Esophagus squamous epithelium (tissue), 5 donors: ENCODE measurements around the gene ITIH1. TPM values are rescaled to one million over a fixed set of nuclear protein-coding genes. Genes with fewer than 3 reads are reported as not detected.

ENCODE experiments used
- DNase-seq: peaks from one replicate; lab custom pipeline; 2025; lab: John Stamatoyannopoulos, UW
- H3K27ac ChIP-seq, 4 donors: fragments of 200-600 bp; sonication (generic); one replicate each; pipeline ENCODE4 v1.5.1; 2016 to 2019; ENCODE audit warnings: mild to moderate bottlenecking in 1 of 4
- H3K27me3 ChIP-seq, 4 donors: fragments of 200-600 bp; sonication (generic); 1 replicate in 3 of 4; 2 replicates in 1 of 4; pipeline versions ENCODE4 v1.5.1 to v1.6.0; 2017 to 2021; ENCODE audit warnings: antibody characterized with exemption in 1 of 4
- H3K36me3 ChIP-seq, 3 donors: fragments of 200-600 bp; sonication (generic); one replicate each; pipeline ENCODE4 v1.5.1; 2016 to 2019
- H3K4me1 ChIP-seq, 3 donors: fragments of 200-600 bp; sonication (generic); one replicate each; pipeline ENCODE4 v1.5.1; 2017 to 2019
- H3K4me3 ChIP-seq, 4 donors: fragments of 200-600 bp; sonication (generic); 1 replicate in 3 of 4; 2 replicates in 1 of 4; pipeline ENCODE4 v1.5.1; 2016 to 2019; ENCODE audit warnings: mild to moderate bottlenecking in 2 of 4, moderate library complexity in 1 of 4
- H3K9me3 ChIP-seq, 3 donors: fragments of 200-600 bp; sonication (generic); one replicate each; pipeline ENCODE4 v1.5.1; 2016 to 2019
- CTCF ChIP-seq, 6 experiments: fragments of 450-650 bp in 4 of 6; fragments of 200-600 bp in 2 of 6; sonication (generic) in 2 of 6; IDR thresholded peaks; one replicate each; pipeline ENCODE4 v1.5.1; 2016 to 2019; ENCODE audit warnings: antibody characterized with exemption in 6 of 6, mild to moderate bottlenecking in 4 of 6, moderate library complexity in 4 of 6
- POLR2A ChIP-seq, 4 donors: fragments of 450-650 bp; IDR thresholded peaks; one replicate each; pipeline ENCODE4 v1.6.1; 2017; ENCODE audit warnings: antibody characterized with exemption in 4 of 4, mild to moderate bottlenecking in 4 of 4, moderate library complexity in 3 of 4
- WGBS, 2 donors: methylation state at CpG; one replicate each; pipeline ENCODE4 v1.1.5; 2018; 5-methylcytosine and 5-hydroxymethylcytosine counted together
- intact Hi-C: fragments of 100-400 bp; cut with DNase I; formaldehyde crosslinking; loops from one replicate; pipeline ENCODE4 v1.15.0; 2022
- total RNA-seq, 4 donors: library from RNA; depleted of rRNA; stranded (reverse); fragments of >200 nt; gene quantifications; one replicate each; pipeline ENCODE4 v1.1.0, GENCODE V29; 2016
- donor health status: DM: yes; HTN: yes; CAD: no.

Gene ITIH1
- total RNA-seq, 4 donors from 2014 or later = not detected

GRCh38 chr3:52829482-52829881 lies 52.1 kb downstream of the ITIH1 start:
- no peak overlapping the region for H3K4me3 ChIP-seq
- H3K27me3 ChIP-seq = no peaks in the 10 kb centered on the region

GRCh38 chr3:52829906-52830463 lies 52.6 kb downstream of the ITIH1 start:
- no peak for TF ChIP-seq CTCF (IDR thresholded peaks at IDR 0.05)
- TF ChIP-seq POLR2A (IDR thresholded peaks at IDR 0.05) = no peak
- intact Hi-C loops = no loop called here
- 88 to 89% methylated on average over 6 to 9 of the region's 10 CpGs for WGBS, 2 donors
- H3K4me3 ChIP-seq = no peak overlapping the region
- H3K27me3 ChIP-seq = no peaks in the 10 kb centered on the region
- peaks cover 0 to 40% (median 19%) of the 10 kb centered on the region in 3 donors for H3K4me1 ChIP-seq
- H3K9me3 ChIP-seq = no peaks in the 10 kb centered on the region
- H3K36me3 ChIP-seq = no peaks in the 10 kb centered on the region
- H3K27ac ChIP-seq = no peak overlapping the region
- no peak for DNase-seq

More at GRCh38 chr3:52829482-52829881, 52.1 kb downstream of the ITIH1 start:
- TF ChIP-seq CTCF (IDR thresholded peaks at IDR 0.05) (no peak), POLR2A (IDR thresholded peaks at IDR 0.05) (no peak)
- Histone ChIP-seq H3K27ac (no peak overlapping the region), H3K9me3 (no peaks in the 10 kb centered on the region), H3K36me3 (no peaks in the 10 kb centered on the region), H3K4me1 (peaks cover 0 to 35% (median 19%) of the 10 kb centered on the region in 3 donors)
- no peak for DNase-seq
- intact Hi-C loops = no loop called here
- WGBS, 2 donors = 63% methylated on average over 2 of the region's 3 CpGs; no CpG with 5 or more reads in 1 of the 2 donors

- peak within 1 kb of the TSS; percentile 32 to 81 (median 64) for H3K27ac ChIP-seq
- intact Hi-C loops = no loop called here
- no peaks in the 10 kb centered on the region for H3K9me3 ChIP-seq
- TF ChIP-seq POLR2A (IDR thresholded peaks at IDR 0.05) (no peak), CTCF (IDR thresholded peaks at IDR 0.05) (no peak)
- WGBS, 2 donors = 71% methylated on average over 7 to 16 of the region's 16 CpGs
- H3K36me3 ChIP-seq = peaks cover 0 to under 1% (median 0%) of the 10 kb centered on the region in 3 donors
- no peaks in the 10 kb centered on the region for H3K27me3 ChIP-seq
- H3K4me3 ChIP-seq = no peak within 1 kb of the TSS
- H3K4me1 ChIP-seq = peaks cover 0 to 47% (median 23%) of the 10 kb centered on the region in 3 donors
- DNase-seq = no peak
Observed at GRCh38 chr3:52830535-52831258, 53.3 kb downstream of the ITIH1 start, which contains the start of gene ITIH4. TSS of gene ITIH4 (minus strand) at chr3:52830672. CDS start at chr3:52830642, 30 bp downstream.

GRCh38 chr3:52831500-52832301 lies 54.3 kb downstream of the ITIH1 start:
- Histone ChIP-seq H3K27ac (peak overlapping the region; percentile 32 to 81 (median 64)), H3K4me1 (peaks cover 0 to 54% (median 28%) of the 10 kb centered on the region in 3 donors), H3K9me3 (no peaks in the 10 kb centered on the region), H3K4me3 (no peak overlapping the region), H3K36me3 (peaks cover 0 to 8% (median 0%) of the 10 kb centered on the region in 3 donors), H3K27me3 (no peaks in the 10 kb centered on the region)
- TF ChIP-seq POLR2A (IDR thresholded peaks at IDR 0.05) (no peak), CTCF (IDR thresholded peaks at IDR 0.05) (no peak)
- DNase-seq = no peak
- intact Hi-C loops = no loop called here
- WGBS, 2 donors = 42 to 50% methylated on average over 9 to 10 of the region's 21 CpGs
